Dermis microvascular lymphatic vessel endothelial cell (primary cell): Measurements from ENCODE around the gene APOA5. TPM values are rescaled to one million over a fixed set of nuclear protein-coding genes. Genes with fewer than 3 reads are reported as not detected.
A peak's percentile ranks its signal among the peaks of the same experiment; 100 is the strongest.

ENCODE experiments used
- DNase-seq, 2 donors: peaks; one replicate each; pipeline versions ENCODE4 v3.0.0 to v3.0.0-alpha.2; 2010; ENCODE audit warnings: low read depth in 2 of 2
- total RNA-seq: library from RNA; depleted of rRNA; stranded (reverse); fragments of >200 nt; gene quantifications from 2 replicates; pipeline ENCODE4 v1.2.1, GENCODE V29; 2014

APOA5 gene
- total RNA-seq, 1 donor from 2014 or later: not detected

DNA sequence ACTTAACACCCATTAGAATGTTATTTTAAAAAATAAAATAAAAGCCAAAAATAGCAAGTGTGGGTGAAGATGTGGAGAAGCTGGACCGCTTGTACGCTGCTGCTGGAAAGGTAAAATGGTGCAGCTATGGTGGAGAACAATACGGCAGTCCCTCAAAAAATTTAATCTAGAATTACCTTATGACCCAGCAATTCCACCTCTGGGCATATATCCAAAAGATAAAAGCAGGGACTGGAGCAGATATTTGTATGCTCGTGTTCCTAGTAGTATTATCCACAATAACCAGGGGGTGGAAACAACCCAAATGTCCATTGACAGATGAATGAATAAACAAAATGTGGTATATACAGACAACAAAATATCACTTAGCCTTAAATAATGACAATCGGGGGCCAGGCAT is 6.1 kb upstream of the APOA5 start:
- no peak for DNase-seq

DNA sequence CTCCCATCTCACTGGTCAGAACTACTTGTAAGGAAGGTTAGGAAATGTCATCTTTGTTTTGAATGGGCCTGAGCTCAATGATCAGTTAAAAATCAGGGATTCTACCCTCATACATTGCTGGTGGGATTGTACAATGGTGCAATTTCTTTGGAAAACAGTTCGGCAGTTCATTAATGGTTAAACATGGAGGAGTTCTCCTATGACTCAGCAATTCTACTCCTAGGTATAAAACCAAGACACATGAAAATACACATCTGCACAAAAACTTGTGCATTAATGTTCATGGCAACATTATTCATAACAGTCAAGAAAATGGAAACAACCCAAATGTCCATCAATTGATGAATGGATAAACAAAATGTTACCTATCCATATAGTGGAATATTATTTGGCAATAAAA is 4.9 kb upstream of the APOA5 start:
- DNase-seq: no peak

- DNase-seq: no peak
These were observed 3.2 kb upstream of the APOA5 start for GRCh38 chr11:116794851-116795250.

DNA sequence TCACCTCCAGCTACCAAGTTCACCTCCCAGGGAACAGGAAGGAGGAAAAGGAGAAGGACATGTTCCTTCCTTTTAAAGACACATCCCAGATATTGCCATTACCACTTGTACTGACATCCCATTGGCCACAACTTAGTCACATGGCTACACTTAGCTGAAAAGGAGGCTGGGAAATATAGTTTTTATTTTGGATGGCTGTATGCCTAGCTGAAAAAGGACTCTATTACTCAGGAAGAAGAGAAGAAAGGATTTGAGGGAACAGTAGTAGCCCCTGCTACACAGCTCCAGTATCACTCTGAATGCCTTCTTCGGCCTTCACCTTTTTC is 2.1 kb upstream of the APOA5 start:
- DNase-seq: no peak

- DNase-seq: no peak
These were observed 1.4 kb upstream of the APOA5 start for GRCh38 chr11:116792869-116793771.

DNA sequence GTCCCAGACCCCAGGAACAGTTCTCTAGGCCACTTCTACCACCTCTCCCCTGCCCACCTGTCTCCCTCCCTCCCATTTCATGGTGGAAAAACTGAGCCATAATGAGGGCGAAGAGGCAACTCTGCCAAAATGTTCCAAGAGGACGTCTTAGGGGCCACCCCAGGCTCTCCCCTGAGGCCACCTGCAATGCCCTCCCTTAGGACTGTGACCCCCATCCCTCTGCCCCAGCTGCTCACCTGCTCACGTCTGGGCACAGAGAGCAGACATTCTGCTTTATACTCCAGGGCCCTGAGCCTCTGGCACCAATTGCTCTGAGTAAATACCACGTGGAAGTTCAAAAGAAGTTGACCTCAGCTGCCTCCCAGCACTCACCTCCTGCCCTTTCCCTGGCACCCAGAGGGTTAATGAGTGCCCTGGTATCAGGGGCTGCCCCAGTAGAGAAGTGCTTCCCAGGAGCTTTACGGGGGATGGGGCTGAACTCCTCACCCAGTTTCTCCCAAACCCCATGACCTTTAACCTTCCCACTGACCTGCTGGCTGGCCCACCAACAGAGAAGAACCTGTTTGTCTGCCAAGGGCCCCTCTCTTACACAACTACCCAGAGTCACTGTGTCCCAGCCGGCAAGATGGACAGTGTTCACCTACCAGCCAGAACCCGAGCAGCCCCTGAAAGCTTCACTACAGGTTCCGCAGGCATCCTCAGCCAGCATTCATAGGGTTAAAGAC is 627 bp upstream of the APOA5 start:
- no peak for DNase-seq

GRCh38 chr11:116791002-116791812 is 472 bp downstream of the APOA5 start:
- DNase-seq: peak; percentile 28 to 69

DNA sequence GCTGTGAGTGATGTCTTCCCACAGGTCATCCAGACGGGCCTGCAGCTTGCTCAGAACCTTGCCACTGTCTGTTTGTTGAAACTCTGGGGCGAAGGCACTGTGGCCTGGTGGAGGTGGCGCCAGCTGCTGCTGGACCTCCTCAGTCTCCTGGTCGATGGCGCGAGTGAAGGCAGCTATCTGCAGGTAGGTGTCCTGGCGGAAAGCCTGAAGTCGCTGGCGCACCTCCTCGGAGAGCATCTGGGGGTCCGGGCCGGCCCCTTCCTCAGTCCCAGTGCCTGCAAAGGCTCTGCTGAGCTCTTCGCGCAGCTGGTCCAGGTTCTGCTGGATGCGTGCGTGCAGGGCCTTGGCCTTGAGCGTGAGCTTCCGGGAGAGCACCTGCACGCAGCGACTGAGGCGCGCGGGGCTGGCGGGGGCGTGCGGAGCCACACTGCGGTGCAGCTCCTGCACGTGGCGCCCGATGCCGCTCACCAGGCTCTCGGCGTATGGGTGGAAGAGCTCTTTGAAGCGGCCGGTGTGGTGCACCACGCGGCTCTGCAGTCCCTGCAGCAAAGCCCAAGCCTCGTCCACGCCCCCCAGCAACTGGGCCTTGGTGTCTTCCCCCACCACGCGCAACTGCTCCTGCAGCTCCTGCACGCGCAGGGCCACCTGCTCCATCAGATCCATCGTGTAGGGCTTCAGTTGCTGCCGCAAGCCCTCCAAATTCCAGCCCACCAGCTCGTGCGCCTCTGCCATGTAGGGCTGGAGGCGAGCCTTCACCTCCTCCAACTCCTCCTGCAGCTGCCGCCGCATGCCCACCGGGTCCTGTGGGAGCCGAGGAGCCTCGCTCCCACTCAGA is 1.3 kb downstream of the APOA5 start:
- no peak for DNase-seq

DNA sequence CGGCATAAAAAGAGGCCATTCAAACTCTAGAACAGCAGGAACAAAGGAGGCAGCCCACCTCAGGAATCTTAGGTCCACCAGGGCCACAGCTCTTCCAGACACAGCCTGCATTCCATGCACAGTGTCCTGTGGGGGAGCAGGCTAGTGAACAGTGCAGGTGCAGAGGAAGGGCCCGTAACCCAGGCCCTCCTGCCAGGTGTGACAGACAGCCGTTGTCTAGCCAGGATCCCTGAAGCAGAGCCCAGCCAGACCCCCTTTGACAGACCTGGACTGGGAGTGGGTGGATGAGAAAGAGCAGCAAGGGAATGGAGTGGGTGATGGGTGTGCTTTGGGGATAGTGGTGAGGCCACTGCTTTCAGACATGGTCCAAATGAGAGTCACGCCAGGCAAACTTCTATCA is 2.7 kb downstream of the APOA5 start:
- DNase-seq: no peak

DNA sequence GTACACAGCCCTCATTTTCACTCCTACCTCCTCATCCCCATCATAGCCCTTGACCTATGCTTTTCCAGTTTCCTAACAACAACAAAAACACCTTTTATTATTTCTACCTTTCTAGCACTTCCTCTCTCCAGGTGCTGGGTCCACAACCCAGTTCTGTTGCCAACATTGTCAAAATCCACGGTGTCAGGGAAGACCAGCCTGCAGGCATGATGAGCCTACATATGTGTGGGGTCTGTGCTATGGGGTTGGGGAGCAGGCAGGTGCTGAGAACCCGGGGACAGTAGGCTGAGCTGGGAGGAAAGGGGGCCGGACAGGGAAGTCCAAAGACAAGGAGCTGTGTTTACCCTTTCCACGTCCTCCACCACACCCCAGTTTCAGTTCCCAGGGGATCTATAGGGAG is 3.1 kb downstream of the APOA5 start:
- no peak for DNase-seq

- peak; percentile 46 to 74 for DNase-seq
These were observed 3.7 kb downstream of the APOA5 start, which contains the start of gene ZPR1 for GRCh38 chr11:116787786-116788486. Gene ZPR1, minus strand, starts transcription at chr11:116788023. Its CDS starts 33 bp downstream, at chr11:116787990.

DNA sequence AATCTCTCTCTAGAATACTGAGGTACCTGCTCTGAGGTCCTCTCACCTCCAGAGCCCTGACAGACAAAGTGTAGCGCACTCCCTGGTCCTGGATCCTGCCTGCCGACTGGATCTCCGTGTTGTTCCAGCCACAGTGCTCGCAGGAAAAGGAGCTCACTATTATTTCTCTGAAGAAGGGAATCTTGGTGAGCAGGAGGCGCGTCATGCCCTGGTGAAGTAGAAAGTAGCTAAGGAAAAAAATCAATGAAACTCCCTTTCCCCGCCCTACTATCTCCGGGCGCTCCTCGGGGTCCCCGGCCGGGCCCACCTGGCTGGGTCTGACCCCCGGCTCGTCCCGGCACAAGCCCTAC is 4.3 kb downstream of the APOA5 start:
- peak in 1 of 2 donors; percentile 18 for DNase-seq

DNA sequence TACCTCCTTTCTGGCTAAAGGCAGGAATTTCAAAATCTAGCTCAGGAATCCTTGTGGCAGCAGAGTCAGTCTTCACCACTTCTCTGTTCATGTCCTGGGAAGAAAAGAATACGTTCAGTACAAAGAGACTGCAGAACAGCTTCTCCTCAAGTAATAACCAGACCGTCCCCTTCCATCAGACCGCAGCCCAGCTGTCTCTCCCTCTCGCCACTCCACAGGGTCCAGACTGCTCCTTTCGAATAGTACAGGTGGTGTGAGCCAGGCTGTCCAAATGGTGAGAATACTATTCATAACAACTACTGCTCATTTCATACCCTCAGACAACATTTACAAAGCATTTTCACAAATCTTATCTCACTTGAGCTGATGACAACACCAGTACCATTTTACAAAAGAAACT is 4.7 kb downstream of the APOA5 start:
- no peak for DNase-seq

GRCh38 chr11:116786326-116786725 is 5.4 kb downstream of the APOA5 start:
- DNase-seq: no peak

GRCh38 chr11:116782728-116783127 is 9.0 kb downstream of the APOA5 start:
- no peak for DNase-seq

DNA sequence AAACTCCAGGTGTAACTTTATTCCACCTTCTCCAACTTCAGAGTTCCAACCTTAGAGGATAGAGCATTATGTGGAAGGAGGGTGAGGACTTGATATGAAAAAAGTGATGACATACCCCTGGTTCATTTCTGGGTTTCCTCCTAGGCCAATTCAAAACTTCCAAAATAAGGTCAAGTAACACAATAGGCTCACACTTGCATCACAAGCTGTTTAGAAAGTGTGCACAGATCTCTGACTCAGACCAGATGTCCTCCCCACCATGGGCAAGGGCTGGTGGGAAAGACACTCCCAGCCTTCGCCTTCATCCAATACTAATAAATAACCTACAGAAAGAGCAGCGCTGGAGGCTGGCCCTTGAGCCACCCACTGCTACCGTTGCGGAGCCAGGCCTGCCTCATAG is 13.1 kb downstream of the APOA5 start:
- no peak for DNase-seq

DNA sequence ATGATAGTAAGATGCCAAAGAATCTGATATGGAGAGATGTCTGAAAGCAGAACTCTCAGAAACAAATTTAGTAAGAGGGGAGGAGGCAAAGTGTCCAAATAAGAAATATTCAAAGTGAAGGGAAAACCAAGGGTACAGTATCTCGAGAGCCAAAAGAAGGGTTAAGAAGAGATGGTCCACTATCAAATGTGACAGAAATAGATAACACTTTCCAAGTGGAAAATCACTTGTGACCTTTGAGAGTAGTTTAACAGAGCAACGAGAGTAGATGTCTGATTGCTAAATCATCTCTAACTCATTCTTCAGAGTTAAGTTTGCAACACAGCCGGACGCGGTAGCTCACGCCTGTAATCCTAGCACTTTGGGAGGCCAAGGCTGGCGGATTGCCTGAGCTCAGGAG is 14.6 kb downstream of the APOA5 start:
- no peak for DNase-seq

DNA sequence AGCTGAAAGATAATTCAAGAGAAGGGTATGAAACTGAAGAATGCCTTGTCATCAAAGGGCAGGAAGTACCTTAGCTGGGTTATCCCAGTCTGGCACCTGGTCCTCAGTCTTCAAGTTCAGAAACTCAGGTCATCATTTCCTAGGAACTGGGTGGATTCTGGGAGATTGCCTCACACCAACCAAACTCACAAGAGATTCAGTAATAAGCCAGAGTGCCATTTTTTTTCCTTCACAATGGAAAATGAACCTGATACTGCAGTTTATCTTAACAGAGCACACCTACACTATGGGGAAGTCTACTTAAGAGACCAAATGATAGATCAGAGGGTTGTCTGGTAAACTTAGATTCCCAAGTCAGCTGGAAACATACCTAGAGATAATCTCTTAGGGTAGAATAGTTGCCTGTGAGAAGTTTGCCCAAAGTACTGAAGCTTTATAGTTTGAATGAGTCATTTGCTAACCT is 15.1 kb downstream of the APOA5 start:
- no peak for DNase-seq

DNA sequence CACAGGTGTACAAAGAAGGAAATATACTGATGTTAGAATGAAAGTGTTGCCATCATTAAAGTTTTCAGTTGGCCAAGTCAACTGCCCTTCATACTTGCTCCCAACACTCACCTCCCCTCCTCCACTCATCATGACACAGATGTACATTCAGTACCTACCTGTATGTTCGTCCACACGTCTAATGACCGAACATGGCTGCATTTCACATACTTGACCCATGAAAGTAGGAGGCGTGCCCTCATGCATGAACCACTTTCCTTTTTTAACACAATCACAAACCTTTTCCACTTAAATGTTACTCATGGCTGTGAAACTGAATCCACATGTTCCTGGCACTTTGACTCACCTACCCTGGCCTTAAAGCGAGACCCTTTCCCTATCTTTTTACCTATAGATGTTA is 15.7 kb downstream of the APOA5 start:
- no peak for DNase-seq

DNA sequence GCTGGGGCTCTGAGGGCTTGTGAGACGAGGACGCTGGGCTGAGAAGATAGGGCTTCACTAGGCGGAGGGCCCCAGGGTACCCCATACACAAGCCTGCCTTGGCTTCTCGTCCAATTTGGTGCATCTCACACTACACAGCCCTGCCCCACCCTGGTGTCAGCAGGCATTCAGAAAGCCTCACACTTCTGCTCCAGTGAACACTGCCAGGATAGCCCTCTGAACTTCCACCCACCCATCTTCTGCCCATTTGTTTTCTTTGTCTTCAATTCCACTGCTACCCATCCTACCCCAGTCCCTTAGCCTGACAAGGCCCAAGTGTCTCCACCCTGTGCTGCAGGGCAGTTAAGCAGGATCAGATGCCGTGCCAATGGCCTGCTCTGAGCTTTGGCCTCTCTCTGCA is 17.0 kb downstream of the APOA5 start:
- no peak for DNase-seq
